ENCODE data around the gene ST7. TPM values are rescaled to one million over a fixed set of nuclear protein-coding genes. Genes with fewer than 3 reads are reported as not detected.

Gene ST7
- total RNA-seq, 1 donor from 2014 or later: 107 TPM

- H3K9me3 Mint-ChIP-seq (ENCODE audit: unreplicated experiment): no peaks in the 10 kb centered on the region
- H3K4me3 Mint-ChIP-seq (ENCODE audit: unreplicated experiment): no peak overlapping the region
- H3K36me3 Mint-ChIP-seq (ENCODE audit: unreplicated experiment): peaks cover 7% of the 10 kb centered on the region
- H3K27me3 Mint-ChIP-seq (ENCODE audit: unreplicated experiment): peaks cover 2% of the 10 kb centered on the region
- no peak for DNase-seq
- no peak overlapping the region for H3K27ac Mint-ChIP-seq (ENCODE audit: unreplicated experiment)
- TF ChIP-seq, protein P1, sequence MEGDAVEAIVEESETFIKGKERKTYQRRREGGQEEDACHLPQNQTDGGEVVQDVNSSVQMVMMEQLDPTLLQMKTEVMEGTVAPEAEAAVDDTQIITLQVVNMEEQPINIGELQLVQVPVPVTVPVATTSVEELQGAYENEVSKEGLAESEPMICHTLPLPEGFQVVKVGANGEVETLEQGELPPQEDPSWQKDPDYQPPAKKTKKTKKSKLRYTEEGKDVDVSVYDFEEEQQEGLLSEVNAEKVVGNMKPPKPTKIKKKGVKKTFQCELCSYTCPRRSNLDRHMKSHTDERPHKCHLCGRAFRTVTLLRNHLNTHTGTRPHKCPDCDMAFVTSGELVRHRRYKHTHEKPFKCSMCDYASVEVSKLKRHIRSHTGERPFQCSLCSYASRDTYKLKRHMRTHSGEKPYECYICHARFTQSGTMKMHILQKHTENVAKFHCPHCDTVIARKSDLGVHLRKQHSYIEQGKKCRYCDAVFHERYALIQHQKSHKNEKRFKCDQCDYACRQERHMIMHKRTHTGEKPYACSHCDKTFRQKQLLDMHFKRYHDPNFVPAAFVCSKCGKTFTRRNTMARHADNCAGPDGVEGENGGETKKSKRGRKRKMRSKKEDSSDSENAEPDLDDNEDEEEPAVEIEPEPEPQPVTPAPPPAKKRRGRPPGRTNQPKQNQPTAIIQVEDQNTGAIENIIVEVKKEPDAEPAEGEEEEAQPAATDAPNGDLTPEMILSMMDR (IDR thresholded peaks at IDR 0.05; ENCODE audit: partially characterized antibody, unreplicated experiment): no peak
- H3K4me1 Mint-ChIP-seq (ENCODE audit: low read depth, unreplicated experiment): peaks cover 2% of the 10 kb centered on the region
Measured at GRCh38 chr7:117139397-117139984, 186.2 kb downstream of the ST7 start.

- Mint-ChIP-seq H3K36me3 (ENCODE audit: unreplicated experiment) (peaks cover 7% of the 10 kb centered on the region), H3K27ac (ENCODE audit: unreplicated experiment) (no peak overlapping the region), H3K27me3 (ENCODE audit: unreplicated experiment) (peaks cover 2% of the 10 kb centered on the region), H3K4me3 (ENCODE audit: unreplicated experiment) (no peak overlapping the region), H3K4me1 (ENCODE audit: low read depth, unreplicated experiment) (peaks cover 8% of the 10 kb centered on the region), H3K9me3 (ENCODE audit: unreplicated experiment) (peaks cover 2% of the 10 kb centered on the region)
- TF ChIP-seq, protein P1 (IDR thresholded peaks at IDR 0.05; ENCODE audit: partially characterized antibody, unreplicated experiment): no peak
- DNase-seq: no peak
Measured at GRCh38 chr7:117140921-117141320, 187.6 kb downstream of the ST7 start.

- Mint-ChIP-seq H3K27me3 (ENCODE audit: unreplicated experiment) (peaks cover 2% of the 10 kb centered on the region), H3K9me3 (ENCODE audit: unreplicated experiment) (peaks cover 5% of the 10 kb centered on the region), H3K36me3 (ENCODE audit: unreplicated experiment) (peaks cover 7% of the 10 kb centered on the region), H3K4me3 (ENCODE audit: unreplicated experiment) (no peak overlapping the region), H3K4me1 (ENCODE audit: low read depth, unreplicated experiment) (peaks cover 24% of the 10 kb centered on the region), H3K27ac (ENCODE audit: unreplicated experiment) (no peak overlapping the region)
- DNase-seq: no peak
- TF ChIP-seq, protein P1 (IDR thresholded peaks at IDR 0.05; ENCODE audit: partially characterized antibody, unreplicated experiment): no peak
Measured at GRCh38 chr7:117143066-117143465, 189.8 kb downstream of the ST7 start.

GRCh38 chr7:117143580-117143979 lies 190.3 kb downstream of the ST7 start:
- Mint-ChIP-seq H3K4me1 (ENCODE audit: low read depth, unreplicated experiment) (peaks cover 27% of the 10 kb centered on the region), H3K27me3 (ENCODE audit: unreplicated experiment) (peaks cover 2% of the 10 kb centered on the region), H3K9me3 (ENCODE audit: unreplicated experiment) (peaks cover 5% of the 10 kb centered on the region), H3K27ac (ENCODE audit: unreplicated experiment) (no peak overlapping the region), H3K36me3 (ENCODE audit: unreplicated experiment) (peaks cover 7% of the 10 kb centered on the region), H3K4me3 (ENCODE audit: unreplicated experiment) (no peak overlapping the region)
- DNase-seq: no peak
- TF ChIP-seq, protein P1 (IDR thresholded peaks at IDR 0.05; ENCODE audit: partially characterized antibody, unreplicated experiment): no peak

GRCh38 chr7:117145333-117145732 lies 192.0 kb downstream of the ST7 start:
- no peak overlapping the region for H3K4me3 Mint-ChIP-seq (ENCODE audit: unreplicated experiment)
- peaks cover 34% of the 10 kb centered on the region for H3K4me1 Mint-ChIP-seq (ENCODE audit: low read depth, unreplicated experiment)
- peaks cover 7% of the 10 kb centered on the region for H3K36me3 Mint-ChIP-seq (ENCODE audit: unreplicated experiment)
- no peak overlapping the region for H3K27ac Mint-ChIP-seq (ENCODE audit: unreplicated experiment)
- H3K9me3 Mint-ChIP-seq (ENCODE audit: unreplicated experiment): peaks cover 5% of the 10 kb centered on the region
- H3K27me3 Mint-ChIP-seq (ENCODE audit: unreplicated experiment): peaks cover 2% of the 10 kb centered on the region
- TF ChIP-seq, protein P1 (IDR thresholded peaks at IDR 0.05; ENCODE audit: partially characterized antibody, unreplicated experiment): no peak
- DNase-seq: no peak
